OCI-LY1 (cell line): ENCODE results near the gene DRC7.

Source experiments
- H2AFZ ChIP-seq: fragments of 200-600 bp; sonication (generic), shearing (Covaris generic); 2 replicates; pipeline ENCODE4 v1.6.0; 2014; ENCODE audit warnings: antibody characterized with exemption, mild to moderate bottlenecking, low read length
- H3F3A ChIP-seq: fragments of 200-600 bp; sonication (generic), shearing (Covaris generic); 2 replicates; pipeline ENCODE4 v1.6.0; 2014; ENCODE audit warnings: mild to moderate bottlenecking, antibody characterized with exemption, low read length, moderate library complexity; ENCODE audit not compliant: insufficient read depth
- H3K27ac ChIP-seq: fragments of 200-600 bp; sonication (generic); 2 replicates; pipeline ENCODE4 v1.5.1; 2014; ENCODE audit warnings: low read length, mixed run types, mild to moderate bottlenecking, low read depth; ENCODE audit not compliant: poor library complexity, severe bottlenecking
- H3K27me3 ChIP-seq: fragments of 200-600 bp; sonication (generic); 2 replicates; pipeline ENCODE4 v1.6.0; 2014; ENCODE audit warnings: antibody characterized with exemption, mild to moderate bottlenecking, low read length, moderate library complexity; ENCODE audit not compliant: insufficient read depth
- H3K36me3 ChIP-seq: fragments of 200-600 bp; sonication (generic); 2 replicates; pipeline ENCODE4 v1.6.1; 2014; ENCODE audit warnings: mild to moderate bottlenecking, antibody characterized with exemption, low read length, moderate library complexity, mixed read lengths; ENCODE audit not compliant: insufficient read depth
- H3K4me1 ChIP-seq: fragments of 200-600 bp; sonication (generic); 2 replicates; pipeline ENCODE4 v1.5.1; 2014; ENCODE audit warnings: mild to moderate bottlenecking, low read length, moderate library complexity; ENCODE audit not compliant: insufficient read depth, severe bottlenecking
- H3K4me2 ChIP-seq: fragments of 200-600 bp; sonication (generic), shearing (Covaris generic); 2 replicates; pipeline ENCODE4 v1.6.1; 2014; ENCODE audit warnings: low read length
- H3K4me3 ChIP-seq: fragments of 200-600 bp; sonication (generic); 2 replicates; pipeline ENCODE4 v1.5.1; 2014; ENCODE audit warnings: low read length, low read depth, mild to moderate bottlenecking, mixed read lengths; ENCODE audit not compliant: poor library complexity, severe bottlenecking
- H3K79me2 ChIP-seq: fragments of 200-600 bp; shearing (Covaris generic); 2 replicates; pipeline ENCODE4 v1.6.1; 2016; ENCODE audit warnings: mixed run types, low read length, mixed read lengths; ENCODE audit not compliant: insufficient read depth
- H3K9ac ChIP-seq: fragments of 200-600 bp; sonication (generic), shearing (Covaris generic); 2 replicates; pipeline ENCODE4 v1.6.1; 2014; ENCODE audit warnings: mild to moderate bottlenecking, low read length, mixed read lengths
- H3K9me2 ChIP-seq: fragments of 200-600 bp; sonication (generic), shearing (Covaris generic); 2 replicates; pipeline ENCODE4 v1.6.1; 2014; ENCODE audit warnings: low read depth, mild to moderate bottlenecking, low read length, mixed read lengths
- H3K9me3 ChIP-seq: fragments of 200-600 bp; shearing (Covaris generic); 2 replicates; pipeline ENCODE4 v1.6.1; 2014; ENCODE audit warnings: low read length, mixed read lengths
- H4K20me1 ChIP-seq: fragments of 200-600 bp; sonication (generic), shearing (Covaris generic); 2 replicates; pipeline ENCODE4 v1.6.0; 2016; ENCODE audit warnings: mild to moderate bottlenecking, low read length; ENCODE audit not compliant: insufficient read depth
- EZH2 ChIP-seq: fragments of 200-600 bp; sonication (generic), shearing (Covaris generic); IDR thresholded peaks from 2 replicates; pipeline ENCODE4 v1.8.0; 2017; ENCODE audit warnings: borderline replicate concordance, mixed run types, mild to moderate bottlenecking, antibody characterized with exemption, low read length, moderate library complexity, mixed read lengths
- TF ChIP-seq, protein P1 (sequence below): fragments of 200-600 bp; sonication (generic), shearing (Covaris generic); IDR thresholded peaks from 2 replicates; pipeline ENCODE4 v1.5.1; 2017; ENCODE audit warnings: mild to moderate bottlenecking, antibody characterized with exemption, low read length, moderate library complexity, mixed read lengths

Gene DRC7

DNA sequence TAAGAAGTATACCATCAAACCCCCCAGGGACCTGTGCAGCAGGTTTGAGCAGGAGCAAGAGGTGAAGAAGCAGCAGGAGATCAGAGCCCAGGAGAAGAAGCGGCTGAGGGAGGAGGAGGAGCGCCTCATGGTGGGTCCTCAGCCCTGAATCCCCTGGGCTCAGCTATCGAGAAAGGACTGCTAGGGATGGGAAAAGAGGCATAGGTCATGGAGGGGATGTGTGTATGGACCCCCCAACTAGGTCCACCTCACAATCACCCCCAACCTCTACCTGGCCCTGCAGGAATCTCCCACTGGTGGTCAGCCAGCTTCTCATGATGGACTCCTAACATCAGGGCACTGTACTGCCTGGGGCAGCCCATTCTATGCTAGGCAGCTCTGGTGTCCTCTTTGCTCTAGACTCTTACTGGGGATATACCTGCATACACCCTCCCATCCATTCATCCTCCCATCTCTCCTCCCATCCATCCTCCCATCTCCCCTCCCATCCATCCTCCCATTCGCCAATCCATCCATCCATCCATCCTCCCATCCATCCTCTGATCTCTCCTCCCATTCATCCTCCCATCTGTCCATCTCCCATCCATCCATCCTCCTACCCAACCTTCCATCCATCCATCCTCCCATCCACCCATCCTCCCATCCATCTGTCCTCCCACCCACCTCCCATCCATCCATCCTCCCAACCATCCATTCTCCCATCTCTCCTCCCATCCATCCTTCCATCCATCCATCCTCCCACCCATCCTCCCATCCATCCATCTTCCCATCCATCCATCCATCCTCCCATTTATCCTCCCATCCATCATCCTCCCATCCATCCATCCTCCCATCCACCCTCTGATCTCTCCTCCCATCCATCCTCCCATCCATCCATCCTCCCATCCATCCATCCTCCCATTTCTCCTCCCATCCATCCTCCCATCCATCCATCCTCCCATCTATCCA, 10.6 kb downstream of the DRC7 start:
- no peaks in the 10 kb centered on the region for H3K9me3 ChIP-seq
- H2AFZ ChIP-seq = no peak overlapping the region
- H3F3A ChIP-seq = no peaks in the 10 kb centered on the region
- H3K9me2 ChIP-seq = no peaks in the 10 kb centered on the region
- no peak overlapping the region for H3K9ac ChIP-seq
- H4K20me1 ChIP-seq = no peaks in the 10 kb centered on the region
- H3K79me2 ChIP-seq = no peaks in the 10 kb centered on the region
- H3K27me3 ChIP-seq = no peaks in the 10 kb centered on the region; the same call in 1 of the 2 replicates
- H3K4me2 ChIP-seq = no peak overlapping the region
- no peaks in the 10 kb centered on the region for H3K36me3 ChIP-seq
- H3K27ac ChIP-seq = no peak overlapping the region
- TF ChIP-seq, protein P1, sequence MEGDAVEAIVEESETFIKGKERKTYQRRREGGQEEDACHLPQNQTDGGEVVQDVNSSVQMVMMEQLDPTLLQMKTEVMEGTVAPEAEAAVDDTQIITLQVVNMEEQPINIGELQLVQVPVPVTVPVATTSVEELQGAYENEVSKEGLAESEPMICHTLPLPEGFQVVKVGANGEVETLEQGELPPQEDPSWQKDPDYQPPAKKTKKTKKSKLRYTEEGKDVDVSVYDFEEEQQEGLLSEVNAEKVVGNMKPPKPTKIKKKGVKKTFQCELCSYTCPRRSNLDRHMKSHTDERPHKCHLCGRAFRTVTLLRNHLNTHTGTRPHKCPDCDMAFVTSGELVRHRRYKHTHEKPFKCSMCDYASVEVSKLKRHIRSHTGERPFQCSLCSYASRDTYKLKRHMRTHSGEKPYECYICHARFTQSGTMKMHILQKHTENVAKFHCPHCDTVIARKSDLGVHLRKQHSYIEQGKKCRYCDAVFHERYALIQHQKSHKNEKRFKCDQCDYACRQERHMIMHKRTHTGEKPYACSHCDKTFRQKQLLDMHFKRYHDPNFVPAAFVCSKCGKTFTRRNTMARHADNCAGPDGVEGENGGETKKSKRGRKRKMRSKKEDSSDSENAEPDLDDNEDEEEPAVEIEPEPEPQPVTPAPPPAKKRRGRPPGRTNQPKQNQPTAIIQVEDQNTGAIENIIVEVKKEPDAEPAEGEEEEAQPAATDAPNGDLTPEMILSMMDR = no peak
- no peak for TF ChIP-seq EZH2
- H3K4me1 ChIP-seq = no peaks in the 10 kb centered on the region
- H3K4me3 ChIP-seq = no peak overlapping the region

DNA sequence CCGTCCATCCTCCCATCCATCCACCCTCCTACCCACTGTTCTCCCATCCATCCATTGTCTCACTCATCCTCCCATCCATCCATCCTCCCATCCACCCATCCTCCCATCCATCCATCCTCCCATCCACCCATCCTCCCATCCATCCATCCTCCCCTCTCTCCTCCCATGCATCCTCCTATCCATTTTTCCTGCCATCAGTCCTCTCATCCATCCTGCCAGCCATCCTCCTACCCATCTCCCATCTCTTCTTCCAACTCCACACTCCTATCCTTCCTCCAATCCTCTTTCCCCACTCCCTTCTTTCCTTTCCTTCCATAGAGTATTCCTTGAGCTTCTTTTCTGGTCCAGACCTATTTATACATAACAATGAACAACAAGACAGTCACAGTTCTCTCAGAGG, 12.1 kb downstream of the DRC7 start:
- H3K9me3 ChIP-seq = no peaks in the 10 kb centered on the region
- no peak overlapping the region for H2AFZ ChIP-seq
- H3K4me3 ChIP-seq = no peak overlapping the region
- no peaks in the 10 kb centered on the region for H3K9me2 ChIP-seq
- no peaks in the 10 kb centered on the region for H3K36me3 ChIP-seq
- H3K27me3 ChIP-seq = no peaks in the 10 kb centered on the region; the same call in 1 of the 2 replicates
- no peak overlapping the region for H3K4me2 ChIP-seq
- H3K9ac ChIP-seq = no peak overlapping the region
- TF ChIP-seq, protein P1 = no peak
- no peak for TF ChIP-seq EZH2
- no peaks in the 10 kb centered on the region for H3K4me1 ChIP-seq
- no peaks in the 10 kb centered on the region for H3K79me2 ChIP-seq
- H3K27ac ChIP-seq = no peak overlapping the region
- no peaks in the 10 kb centered on the region for H3F3A ChIP-seq
- no peaks in the 10 kb centered on the region for H4K20me1 ChIP-seq

DNA sequence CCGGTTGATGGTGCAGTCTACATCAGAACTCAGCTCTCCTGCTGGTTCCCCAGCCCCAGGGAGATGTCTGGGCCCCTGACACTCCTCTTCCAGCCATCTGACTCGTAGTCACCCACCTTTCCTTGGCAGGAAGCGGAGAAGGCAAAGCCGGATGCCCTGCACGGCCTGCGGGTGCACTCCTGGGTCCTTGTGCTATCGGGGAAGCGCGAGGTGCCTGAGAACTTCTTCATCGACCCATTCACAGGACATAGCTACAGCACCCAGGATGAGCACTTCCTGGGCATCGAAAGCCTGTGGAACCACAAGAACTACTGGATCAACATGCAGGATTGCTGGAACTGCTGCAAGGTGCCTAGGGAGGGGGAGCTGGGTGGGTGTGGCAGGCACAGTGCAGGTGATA, 12.7 kb downstream of the DRC7 start:
- Histone ChIP-seq H3K4me2 (no peak overlapping the region), H3K27me3 (no peaks in the 10 kb centered on the region), H3K9ac (no peak overlapping the region), H3K4me1 (no peaks in the 10 kb centered on the region), H3F3A (no peaks in the 10 kb centered on the region), H3K9me2 (no peaks in the 10 kb centered on the region), H3K9me3 (no peaks in the 10 kb centered on the region), H3K4me3 (no peak overlapping the region), H2AFZ (no peak overlapping the region), H3K27ac (no peak overlapping the region), H3K79me2 (no peaks in the 10 kb centered on the region), H3K36me3 (no peaks in the 10 kb centered on the region), H4K20me1 (no peaks in the 10 kb centered on the region)
- TF ChIP-seq, protein P1 = no peak
- no peak for TF ChIP-seq EZH2
